NOMO-1 (cell line): ENCODE results near the gene APBB2.
"Not testable (repeated sequence)": the region's sequence is repeated elsewhere in the genome, so short reads cannot be mapped to it uniquely, and the experiment has no call there.

Experiments
- DNase-seq, 2 experiments: peaks; one replicate each; lab custom pipeline; 2025; ENCODE audit not compliant: unreplicated experiment in 2 of 2; lab: John Stamatoyannopoulos, UW

The APBB2 gene

DNA sequence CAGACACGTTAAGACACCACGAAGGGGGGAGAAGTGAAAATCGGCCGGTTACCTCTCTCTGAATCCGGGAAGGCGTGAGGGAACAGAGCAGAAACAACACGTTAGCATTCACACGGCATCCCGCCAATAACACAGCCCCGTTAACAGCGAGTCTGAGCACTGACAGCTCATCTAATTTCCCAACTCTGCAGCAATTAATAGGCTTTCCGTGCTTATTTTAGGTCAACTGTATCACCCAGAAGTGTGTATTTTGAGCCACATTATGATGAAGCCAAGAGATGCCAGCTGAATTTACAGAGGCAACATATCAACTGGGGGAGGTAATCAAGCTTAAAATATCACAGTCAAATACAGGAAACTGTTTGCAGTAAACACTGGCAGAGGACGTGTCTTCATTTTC lies 372.0 kb downstream of the APBB2 start:
- DNase-seq = peak; percentile 31 to 75

DNA sequence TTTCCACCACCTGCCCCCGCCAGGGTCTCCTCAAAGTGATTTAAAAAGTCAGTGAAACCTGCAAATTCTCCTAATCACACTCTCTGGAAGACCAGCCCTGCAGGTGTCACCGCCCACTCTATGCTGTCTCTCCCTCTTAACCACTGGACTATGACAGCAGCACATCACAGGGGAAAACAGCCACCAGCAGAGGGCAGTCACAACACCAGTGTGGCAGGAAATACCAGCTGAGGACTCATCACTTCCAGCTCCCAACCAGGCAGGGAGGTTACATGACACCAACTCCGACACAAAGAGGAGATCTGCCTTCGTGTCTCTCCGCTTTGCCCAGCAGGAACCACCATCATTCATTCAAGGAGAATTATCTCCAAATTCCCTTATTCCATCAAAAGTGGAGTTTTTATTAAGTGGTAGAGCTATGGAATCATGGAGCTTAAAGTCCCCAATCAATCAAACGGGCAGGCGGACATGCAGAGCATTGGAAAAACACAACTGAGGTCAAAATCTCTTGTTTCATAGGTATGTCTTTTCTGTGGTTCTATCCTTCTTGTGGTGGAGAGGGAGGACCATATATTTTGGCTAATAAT lies 373.3 kb downstream of the APBB2 start:
- peak; percentile 53 to 60 for DNase-seq

DNA sequence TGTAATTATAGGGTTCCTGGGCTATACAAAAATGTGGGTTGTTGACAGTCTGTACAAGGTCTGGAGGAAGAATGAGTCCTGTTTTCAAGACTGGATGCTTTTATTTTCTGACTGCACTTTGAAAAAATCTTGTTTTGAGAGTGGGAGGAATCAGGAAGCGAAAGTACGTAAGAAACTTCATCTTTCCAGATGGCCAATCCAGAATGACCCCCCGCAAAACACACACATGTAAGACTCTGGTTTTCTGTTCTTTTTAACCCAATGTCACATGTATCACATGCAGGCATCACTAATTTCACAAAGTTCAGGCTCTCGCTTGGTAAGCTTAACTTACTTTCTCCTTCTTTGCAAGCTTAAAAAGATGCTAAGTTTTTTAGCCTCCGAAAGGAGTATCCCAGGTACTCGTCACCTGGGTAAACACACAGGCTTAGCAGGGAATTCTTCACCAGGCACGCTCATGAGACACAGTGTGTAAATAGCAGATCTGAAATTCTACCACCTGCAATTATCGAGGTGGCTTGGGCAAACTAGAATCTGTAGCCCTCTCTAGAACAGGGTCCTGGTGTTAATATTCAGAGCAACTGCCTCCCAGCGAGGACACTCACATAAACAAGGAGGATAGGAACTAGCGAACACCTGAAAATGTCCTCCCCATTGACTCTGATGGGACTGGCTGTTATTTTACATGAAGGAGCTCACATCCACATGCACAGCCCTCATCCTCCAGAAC lies 373.9 kb downstream of the APBB2 start:
- DNase-seq = peak in 1 of 2 experiments; percentile 22

DNA sequence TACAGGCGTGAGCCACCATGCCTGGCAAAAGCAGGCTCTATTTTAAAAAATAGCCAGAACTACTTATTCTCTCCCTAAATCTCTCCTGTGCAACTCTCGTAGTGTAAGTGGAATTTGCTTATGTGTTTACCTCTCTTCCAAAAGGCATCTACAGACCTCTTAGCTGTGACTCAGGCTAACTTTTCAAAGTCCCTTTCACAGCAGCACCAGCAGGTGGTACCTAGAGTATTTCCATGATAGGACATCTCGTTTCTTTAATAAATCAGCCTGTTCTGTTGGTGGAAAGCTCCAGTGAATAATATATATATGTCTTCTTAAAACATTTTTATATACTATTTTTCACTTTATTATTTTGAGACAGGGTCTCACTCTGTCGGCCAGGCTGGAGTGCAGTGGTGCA lies 375.6 kb downstream of the APBB2 start:
- DNase-seq = no peak

DNA sequence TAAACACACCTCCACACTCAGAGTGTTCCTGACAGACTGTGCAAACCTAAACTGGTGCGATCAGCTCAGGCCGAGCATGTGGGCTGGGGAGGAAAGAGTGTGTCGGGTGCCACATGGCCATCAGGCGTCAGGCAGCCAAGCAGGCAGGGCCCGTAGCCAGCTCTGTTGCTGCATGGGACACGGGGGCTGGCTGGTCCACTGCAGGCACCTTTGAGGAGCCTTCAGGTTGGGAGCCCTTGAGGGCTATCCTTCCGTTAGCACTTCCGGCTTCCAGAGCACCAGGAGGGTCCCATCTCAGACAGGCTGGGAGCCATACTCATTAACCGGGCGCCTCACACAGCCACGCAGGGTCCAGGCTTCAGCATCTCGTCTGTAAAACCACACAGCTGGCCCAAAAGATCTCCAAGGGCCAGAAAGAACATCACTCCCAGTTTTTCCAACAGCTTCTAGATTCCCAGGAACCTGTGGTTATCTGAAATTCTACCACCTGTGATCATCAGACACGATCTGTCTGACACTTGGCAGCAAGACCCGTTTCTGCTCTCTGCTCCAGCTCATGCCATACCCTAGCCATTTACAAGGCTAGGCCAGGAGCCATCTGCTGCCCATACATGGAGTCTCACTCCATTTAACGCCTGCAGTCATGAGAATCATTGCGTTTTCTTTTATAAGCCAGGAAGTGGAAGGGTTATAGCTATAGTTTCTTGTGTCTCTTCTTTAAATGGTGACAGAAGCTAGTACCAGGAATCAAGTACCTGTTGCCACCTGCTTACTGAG lies 377.1 kb downstream of the APBB2 start:
- DNase-seq = no peak

DNA sequence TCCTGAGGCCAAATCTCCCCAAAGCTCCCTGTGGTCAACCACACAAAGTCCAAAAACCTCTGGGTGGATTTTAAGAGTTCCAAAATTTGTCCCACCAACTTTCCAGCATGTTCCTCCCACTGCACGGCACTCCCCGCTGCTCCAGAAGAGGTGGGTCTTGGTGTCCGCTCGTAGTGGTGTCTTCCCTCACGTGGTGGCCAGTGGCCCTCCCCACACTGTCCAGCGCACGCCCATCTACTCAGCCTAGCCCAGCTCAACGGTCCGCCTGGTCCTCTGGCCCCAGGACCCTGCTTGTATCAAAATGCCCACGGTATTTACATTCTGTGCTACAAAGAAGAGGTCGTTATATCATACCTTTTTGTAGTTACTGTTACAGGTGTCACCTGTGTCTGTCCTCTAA lies 381.1 kb downstream of the APBB2 start:
- no peak for DNase-seq

DNA sequence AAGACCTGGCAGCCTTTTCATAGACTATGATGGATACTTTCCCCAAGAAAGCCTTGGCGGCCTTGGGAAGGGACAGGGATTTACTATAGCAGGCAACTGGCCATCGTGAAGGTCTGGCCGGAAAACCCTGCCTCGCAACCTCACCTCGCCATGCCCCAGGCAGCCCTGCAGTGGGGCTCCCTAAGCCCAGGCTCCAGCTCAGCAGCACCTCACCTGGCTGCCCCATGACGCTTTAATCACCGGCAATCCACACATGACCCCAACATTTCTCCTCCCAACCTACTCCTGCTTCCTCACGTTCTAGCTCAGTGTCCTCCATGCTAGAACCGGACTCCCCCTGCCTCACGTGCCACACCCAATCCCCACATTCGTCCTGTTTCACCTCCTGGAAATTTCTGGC lies 382.2 kb downstream of the APBB2 start:
- DNase-seq = no peak

DNA sequence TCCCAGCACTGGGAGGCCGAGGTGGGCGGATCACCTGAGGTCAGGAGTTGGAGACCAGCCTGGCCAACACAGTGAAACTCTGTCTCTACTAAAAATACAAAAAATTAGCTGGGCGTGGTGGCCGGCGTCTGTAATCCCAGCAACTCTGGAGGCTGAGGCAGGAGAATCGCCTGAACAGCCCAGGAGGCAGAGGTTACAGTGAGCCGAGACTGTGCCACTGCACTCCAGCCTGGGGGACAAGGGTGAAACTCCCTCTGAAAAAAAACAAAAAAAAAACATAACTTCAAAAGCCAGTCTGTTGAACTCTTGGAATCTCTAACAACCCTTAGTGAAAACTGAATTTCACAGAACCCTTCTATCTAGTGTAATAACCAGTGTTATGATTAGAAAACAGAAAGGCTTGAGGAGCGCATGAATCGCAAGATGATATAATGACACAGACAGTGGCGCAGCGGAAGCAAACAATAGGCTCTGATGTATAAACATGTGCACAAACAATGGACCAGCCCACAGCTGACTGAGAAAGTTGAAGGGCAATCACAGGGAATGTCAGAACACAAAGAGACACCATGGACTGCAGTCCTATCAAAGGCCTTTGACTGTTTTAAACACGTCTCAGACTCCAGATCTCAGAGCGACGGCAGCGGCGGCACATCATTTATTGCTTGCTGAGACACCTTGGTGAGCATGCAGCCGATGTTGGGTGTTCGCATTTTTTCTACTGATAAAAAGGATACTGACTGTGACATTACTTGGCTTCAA lies 383.0 kb downstream of the APBB2 start:
- no peak for DNase-seq

DNA sequence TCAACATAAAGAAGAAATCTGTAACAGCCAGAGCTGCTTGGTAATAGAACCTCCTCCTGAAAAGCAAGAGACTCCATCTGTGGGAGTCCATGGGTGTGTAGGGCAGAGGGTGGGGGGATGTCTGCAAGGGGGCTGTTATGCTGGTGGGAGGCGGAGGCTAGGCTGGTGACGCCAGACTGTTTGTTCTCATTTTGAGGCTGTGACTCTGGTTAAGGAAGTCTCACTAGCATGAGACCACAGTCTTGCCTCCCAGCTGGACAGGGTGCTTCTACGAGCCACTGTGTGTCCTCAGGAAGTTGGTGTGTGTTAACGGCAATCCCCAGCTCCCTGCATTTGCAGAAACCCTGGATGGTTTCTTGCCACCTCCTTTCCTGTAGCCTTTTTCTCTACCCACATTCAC lies 384.8 kb downstream of the APBB2 start:
- no peak for DNase-seq

DNA sequence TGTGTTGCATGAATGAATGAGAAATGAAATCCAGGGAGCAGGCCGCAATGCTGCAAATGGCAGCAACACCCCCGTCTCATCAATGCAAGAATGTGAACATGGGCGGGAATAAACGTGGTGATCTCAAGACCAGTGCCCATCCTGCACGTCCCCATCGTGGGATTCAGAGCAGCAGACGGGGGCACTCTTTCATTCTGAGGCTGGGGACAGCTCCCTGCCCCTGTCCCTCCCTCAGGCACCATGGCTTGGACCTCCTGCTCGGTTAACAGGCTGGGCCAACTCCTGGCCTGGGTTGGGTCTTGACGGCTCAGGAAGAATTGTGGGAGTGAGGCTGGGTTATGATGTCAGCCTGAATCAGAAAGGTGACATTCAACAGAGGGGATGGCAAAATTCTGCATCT lies 385.7 kb downstream of the APBB2 start:
- DNase-seq = no peak

DNA sequence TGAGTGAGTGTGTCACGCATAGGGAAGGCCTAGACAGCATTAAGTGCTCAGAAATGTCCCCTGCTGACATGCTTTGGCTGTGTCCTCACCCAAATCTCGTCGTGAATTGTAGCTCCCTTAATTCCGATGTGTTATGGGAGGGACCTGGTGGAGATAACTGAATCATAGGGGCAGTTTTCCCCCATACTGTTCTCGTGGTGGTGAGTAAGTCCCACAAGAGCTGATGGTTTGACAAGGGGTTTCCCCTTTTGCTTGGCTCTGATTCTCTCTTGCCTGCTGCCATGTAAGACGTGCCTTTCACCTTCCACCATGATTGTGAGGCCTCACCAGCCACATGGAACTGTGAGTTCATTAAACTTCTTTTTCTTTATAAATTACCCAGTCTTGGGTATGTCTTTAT lies 386.6 kb downstream of the APBB2 start:
- no peak for DNase-seq

DNA sequence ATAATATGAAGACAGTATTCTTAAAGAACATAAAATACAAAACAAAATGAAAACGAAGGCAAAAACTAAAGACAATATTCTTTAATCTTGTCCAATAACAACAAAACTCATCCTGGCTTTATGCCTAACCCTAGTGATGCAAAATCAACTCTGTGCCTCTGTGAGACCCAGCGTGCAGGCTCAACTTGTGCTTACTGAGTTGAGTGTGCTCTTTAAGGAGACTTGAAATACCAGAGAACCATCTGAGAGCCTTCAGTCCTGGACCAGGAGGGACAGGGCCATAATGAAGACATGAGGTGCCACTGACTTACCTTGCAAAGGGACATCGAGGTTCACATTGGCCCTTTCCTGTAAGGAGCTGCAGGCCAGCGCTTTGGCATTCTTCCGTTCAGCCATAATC lies 387.5 kb downstream of the APBB2 start:
- no peak for DNase-seq

DNA sequence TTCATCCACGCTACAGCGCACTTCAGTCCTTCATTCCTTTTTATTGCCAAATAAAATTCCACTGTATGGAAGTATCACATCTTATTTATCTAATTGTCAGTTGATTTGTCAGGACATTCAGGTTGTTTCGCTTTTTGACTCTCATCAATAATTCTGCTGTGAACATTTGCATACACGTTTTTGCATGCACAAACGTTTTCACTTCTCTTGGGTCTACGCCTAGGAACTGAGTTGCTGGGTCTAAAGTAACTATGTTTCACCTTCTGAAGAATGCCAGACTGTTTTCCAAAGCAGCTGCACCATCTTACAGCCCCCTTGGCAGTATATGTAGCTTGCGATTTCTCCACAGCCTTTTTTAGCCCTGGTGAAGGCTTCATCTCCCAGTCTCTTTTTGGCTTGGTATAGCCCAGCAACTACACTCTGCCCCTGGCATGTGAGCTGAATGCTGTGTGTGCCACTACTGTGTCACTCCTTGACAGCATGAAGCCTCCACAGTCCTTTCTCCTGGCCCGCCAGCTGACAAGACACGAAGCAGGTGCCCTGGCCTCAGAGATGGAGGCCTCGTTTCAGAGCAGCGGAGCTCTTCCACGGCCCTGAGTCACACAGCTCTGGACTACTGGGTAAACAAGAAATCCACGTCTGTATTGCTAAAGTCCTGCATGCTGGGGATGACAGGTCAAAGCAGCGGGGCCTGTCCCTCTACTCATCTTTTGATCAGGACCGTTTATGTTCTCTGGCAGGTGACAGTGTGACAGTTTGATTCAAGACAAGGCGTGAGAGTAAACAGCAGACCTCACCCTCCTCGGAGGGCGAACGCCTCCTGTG lies 389.1 kb downstream of the APBB2 start:
- no peak for DNase-seq

DNA sequence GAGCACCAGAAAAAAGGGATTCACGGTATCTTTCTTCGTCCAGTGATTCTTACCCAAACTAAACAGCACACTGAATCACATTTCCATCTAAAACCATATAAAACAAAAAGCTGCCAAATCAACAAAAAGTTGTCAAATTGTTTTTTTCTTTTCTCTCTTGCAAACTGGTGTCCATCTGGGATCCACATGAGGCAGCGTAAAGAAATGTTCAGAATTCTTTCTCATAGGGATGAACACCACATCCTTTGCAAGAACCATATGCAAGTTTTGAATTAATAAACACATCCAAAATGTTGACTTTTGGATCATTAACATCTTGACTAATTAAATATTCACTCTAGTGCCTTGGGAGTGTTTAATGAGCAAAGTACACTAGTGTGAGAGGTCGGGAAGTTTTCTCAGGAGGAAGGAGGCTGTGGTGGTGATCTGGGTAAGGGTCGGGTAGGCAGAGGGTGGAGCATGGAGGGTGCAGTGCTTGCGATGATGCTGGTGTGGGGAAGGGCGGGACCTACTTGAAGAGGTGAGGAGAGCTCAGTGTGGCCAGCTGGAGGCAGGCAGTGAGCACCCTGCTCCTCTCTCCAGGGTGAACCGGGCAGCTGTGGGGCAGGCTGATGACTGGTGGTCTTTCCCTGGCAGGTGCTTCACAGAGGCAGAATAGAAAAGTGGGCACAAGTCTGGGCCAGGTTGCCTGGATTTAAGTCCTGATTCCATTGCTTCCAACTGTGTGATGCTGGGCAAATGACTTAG lies 391.7 kb downstream of the APBB2 start:
- no peak for DNase-seq

DNA sequence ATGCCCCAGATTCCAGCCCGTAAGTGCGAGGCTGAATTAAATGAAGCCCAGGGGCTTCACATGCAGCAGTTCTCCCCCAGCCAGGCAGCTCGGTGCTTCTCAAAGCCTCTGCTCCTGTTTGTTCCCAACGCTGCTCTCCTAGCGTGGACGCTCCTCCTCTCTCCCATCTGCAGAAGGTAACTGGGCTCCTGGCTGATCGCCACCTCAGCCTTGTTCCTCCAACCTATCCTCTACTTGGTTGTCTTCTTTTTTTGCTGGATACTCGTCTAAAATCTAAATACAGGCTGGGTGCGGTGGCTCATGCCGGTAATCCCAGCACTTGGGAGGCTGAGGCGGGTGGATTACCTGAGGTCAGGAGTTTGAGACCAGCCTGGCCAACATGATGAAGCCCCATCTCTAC lies 394.2 kb downstream of the APBB2 start:
- DNase-seq = no peak

DNA sequence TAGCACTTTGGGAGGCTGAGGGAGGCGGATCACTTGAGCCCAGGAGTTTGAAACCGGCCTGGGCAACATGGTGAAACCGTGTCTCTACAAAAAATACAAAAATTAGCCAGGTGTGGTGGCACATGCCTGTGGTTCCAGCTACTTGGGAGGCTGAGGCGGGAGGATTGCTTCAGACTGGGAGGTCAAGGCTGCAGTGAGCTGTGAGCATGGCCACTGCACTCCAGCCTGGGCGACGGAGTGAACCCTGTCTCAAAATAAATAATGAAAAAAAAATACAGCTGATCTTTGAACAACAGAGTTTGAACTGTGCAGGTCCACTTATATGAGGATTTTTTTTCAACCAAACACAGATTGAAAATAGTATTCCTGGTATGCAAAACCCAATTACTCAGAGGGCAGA lies 397.2 kb downstream of the APBB2 start:
- DNase-seq = not testable (repeated sequence)

DNA sequence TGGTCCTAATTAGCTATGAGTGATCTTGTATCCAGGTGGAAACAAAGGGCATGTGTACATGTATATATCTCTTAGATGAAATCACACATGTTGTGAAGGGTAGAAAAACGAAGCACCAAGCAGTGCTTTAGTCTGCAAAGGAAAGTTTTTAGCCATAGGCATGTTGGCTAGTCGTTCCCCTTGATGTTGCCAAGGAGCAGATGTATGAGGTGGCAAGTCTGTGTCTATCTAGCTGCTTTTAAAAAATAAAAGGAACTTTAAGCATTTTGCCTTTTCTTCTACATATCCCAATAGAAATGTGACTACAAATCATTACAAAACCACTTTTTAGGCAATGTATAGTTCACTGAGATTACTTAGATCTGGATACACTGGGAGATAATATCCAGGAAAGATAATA lies 401.5 kb downstream of the APBB2 start:
- DNase-seq = no peak

DNA sequence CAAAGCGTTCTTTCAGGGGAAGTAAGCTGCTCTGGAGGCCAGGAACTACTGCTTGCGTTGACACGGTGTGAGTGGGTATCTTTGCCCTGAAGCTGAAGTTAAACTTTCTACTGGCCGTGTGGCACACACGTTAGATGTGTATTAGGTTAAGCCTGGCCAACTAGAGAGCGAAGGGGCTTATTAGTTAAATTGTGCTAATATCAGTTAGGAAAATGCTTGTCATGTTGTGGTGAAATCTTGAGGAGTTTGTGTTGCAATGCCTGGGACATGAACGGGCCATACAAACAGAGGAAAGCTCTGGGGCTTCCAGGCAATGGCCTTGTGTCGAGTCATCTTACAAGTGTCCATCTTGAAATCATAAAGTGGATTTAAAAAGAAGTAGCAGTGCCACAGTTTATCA lies 402.0 kb downstream of the APBB2 start:
- DNase-seq = peak; percentile 32 to 55

DNA sequence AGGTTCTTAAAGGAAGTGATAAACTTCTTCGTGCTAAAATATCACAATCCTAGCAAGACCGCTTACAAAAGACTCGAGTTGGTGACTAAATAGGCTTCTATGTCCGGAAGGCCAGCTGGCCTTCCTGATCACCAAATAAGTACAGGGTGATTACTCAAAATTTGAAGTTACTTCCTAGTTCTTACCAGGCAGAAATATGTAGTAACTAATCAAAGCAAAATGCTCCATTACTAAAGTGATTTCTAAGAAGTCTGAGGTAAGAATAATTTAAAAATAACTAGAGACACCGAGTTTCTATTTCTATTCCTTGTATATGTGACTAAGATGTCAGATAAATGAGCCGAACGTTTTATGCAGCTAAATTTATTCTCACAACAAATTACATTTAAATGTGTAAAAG lies 402.4 kb downstream of the APBB2 start:
- peak; percentile 73 to 95 for DNase-seq
